Measurements from ENCODE around the gene CHCT1. TPM values are rescaled to one million over a fixed set of nuclear protein-coding genes. Genes with fewer than 3 reads are reported as not detected.

CHCT1 gene
- total RNA-seq, 1 donor from 2014 or later = 0.44 TPM

- H3K27ac Mint-ChIP-seq = no peak overlapping the region
- POLR2A ChIA-PET = interaction anchor here (0.7 kb wide), 1 partner anchor 61 kb away, joined by 3 read pairs; no protein-coding TSS in a partner anchor
- ATAC-seq (ENCODE audit: low read depth) = no peak
- CTCF ChIA-PET = interaction anchor here (1.1 kb wide), 1 partner anchor 25 kb away, joined by 4 read pairs; no protein-coding TSS in a partner anchor
- DNase-seq = no peak
- intact Hi-C loops (cut with micrococcal nuclease) = no loop called here
- H3K9me3 Mint-ChIP-seq = no peaks in the 10 kb centered on the region
- TF ChIP-seq CTCF (IDR thresholded peaks at IDR 0.05) = no peak
- H3K27me3 Mint-ChIP-seq = no peaks in the 10 kb centered on the region
- H3K4me1 Mint-ChIP-seq = peaks cover 33% of the 10 kb centered on the region
- no peak overlapping the region for H3K4me3 Mint-ChIP-seq
- H3K36me3 Mint-ChIP-seq (ENCODE audit: low read depth) = no peaks in the 10 kb centered on the region
Observed at GRCh38 chr17:60403962-60404361, 18.3 kb upstream of the CHCT1 start.

GRCh38 chr17:60406887-60407286 lies 15.4 kb upstream of the CHCT1 start:
- H3K36me3 Mint-ChIP-seq (ENCODE audit: low read depth) = no peaks in the 10 kb centered on the region
- no peaks in the 10 kb centered on the region for H3K27me3 Mint-ChIP-seq
- H3K4me3 Mint-ChIP-seq = no peak overlapping the region
- H3K4me1 Mint-ChIP-seq = peaks cover 11% of the 10 kb centered on the region
- ChIA-PET CTCF (no interaction called here), POLR2A (interaction anchor here (1.8 kb wide), 1 partner anchor 15 kb away, joined by 6 read pairs; the partner anchor contains the start of gene USP32)
- ATAC-seq (ENCODE audit: low read depth) (no peak), DNase-seq (no peak)
- H3K27ac Mint-ChIP-seq = no peak overlapping the region
- intact Hi-C loops (cut with micrococcal nuclease) = no loop called here
- no peaks in the 10 kb centered on the region for H3K9me3 Mint-ChIP-seq
- no peak for TF ChIP-seq CTCF (IDR thresholded peaks at IDR 0.05)

GRCh38 chr17:60410001-60410400 lies 12.3 kb upstream of the CHCT1 start:
- POLR2A ChIA-PET = no interaction called here
- H3K4me3 Mint-ChIP-seq = no peak overlapping the region

GRCh38 chr17:60412701-60413100 lies 9.6 kb upstream of the CHCT1 start:
- ATAC-seq (ENCODE audit: low read depth) (no peak), DNase-seq (no peak)
- H3K27ac Mint-ChIP-seq = no peak overlapping the region
- no peak for TF ChIP-seq CTCF (IDR thresholded peaks at IDR 0.05)
- H3K4me1 Mint-ChIP-seq = no peaks in the 10 kb centered on the region
- ChIA-PET CTCF (no interaction called here), POLR2A (no interaction called here)
- no peak overlapping the region for H3K4me3 Mint-ChIP-seq
- H3K27me3 Mint-ChIP-seq = no peaks in the 10 kb centered on the region
- intact Hi-C loops (cut with micrococcal nuclease) = no loop called here
- no peaks in the 10 kb centered on the region for H3K9me3 Mint-ChIP-seq
- no peaks in the 10 kb centered on the region for H3K36me3 Mint-ChIP-seq (ENCODE audit: low read depth)

More at GRCh38 chr17:60410001-60410400, 12.3 kb upstream of the CHCT1 start:
- Mint-ChIP-seq H3K27me3 (no peaks in the 10 kb centered on the region), H3K9me3 (no peaks in the 10 kb centered on the region), H3K27ac (no peak overlapping the region), H3K4me1 (no peaks in the 10 kb centered on the region), H3K36me3 (ENCODE audit: low read depth) (no peaks in the 10 kb centered on the region)
- CTCF ChIA-PET = no interaction called here
- intact Hi-C loops (cut with micrococcal nuclease) = no loop called here
- DNase-seq (no peak), ATAC-seq (ENCODE audit: low read depth) (no peak)
- no peak for TF ChIP-seq CTCF (IDR thresholded peaks at IDR 0.05)

- CTCF ChIA-PET = no interaction called here
- no peaks in the 10 kb centered on the region for H3K36me3 Mint-ChIP-seq (ENCODE audit: low read depth)
- H3K4me3 Mint-ChIP-seq = no peak overlapping the region
Observed at GRCh38 chr17:60415146-60415545, 7.1 kb upstream of the CHCT1 start.

More at GRCh38 chr17:60415146-60415545, 7.1 kb upstream of the CHCT1 start:
- DNase-seq (no peak), ATAC-seq (ENCODE audit: low read depth) (no peak)
- no peaks in the 10 kb centered on the region for H3K4me1 Mint-ChIP-seq
- H3K27me3 Mint-ChIP-seq = no peaks in the 10 kb centered on the region
- intact Hi-C loops (cut with micrococcal nuclease) = no loop called here
- POLR2A ChIA-PET = no interaction called here
- H3K27ac Mint-ChIP-seq = no peak overlapping the region
- no peak for TF ChIP-seq CTCF (IDR thresholded peaks at IDR 0.05)
- no peaks in the 10 kb centered on the region for H3K9me3 Mint-ChIP-seq

Measured in activated B cell treated with CpG ODN at 0.5 μM for 24 hours (primary cell).